Posterior vena cava (tissue), 2 donors: ENCODE data around the gene SCAMP1. TPM values are rescaled to one million over a fixed set of nuclear protein-coding genes. Genes with fewer than 3 reads are reported as not detected.

Experiments used
- DNase-seq: peaks from one replicate; pipeline ENCODE4 v3.0.0-alpha.2; 2020; ENCODE audit warnings: low spot score
- intact Hi-C, 2 donors: fragments of 100-400 bp; cut with DNase I; formaldehyde crosslinking; loops; one replicate each; pipeline versions ENCODE4 v1.14.1 to v1.14.2; 2022 to 2023
- total RNA-seq, 2 donors: library from RNA; stranded (reverse); fragmentation: NEBNext Ultra II Directional; extraction: Animal tissue kit (Norgen Biotek cat#: 25700); gene quantifications; one replicate each; pipeline ENCODE4 v1.2.1, GENCODE V29; 2021
- donor health status: DM: yes; HTN: yes; CAD: no.
- donor health status: DM: yes; HTN: yes; CAD: no.

The SCAMP1 gene
- total RNA-seq, 2 donors from 2014 or later: 32.4 to 46.1 TPM

- DNase-seq: no peak
- intact Hi-C loops: no loop called here
These were observed 162.3 kb downstream of the SCAMP1 start for GRCh38 chr5:78522476-78523260.

DNA sequence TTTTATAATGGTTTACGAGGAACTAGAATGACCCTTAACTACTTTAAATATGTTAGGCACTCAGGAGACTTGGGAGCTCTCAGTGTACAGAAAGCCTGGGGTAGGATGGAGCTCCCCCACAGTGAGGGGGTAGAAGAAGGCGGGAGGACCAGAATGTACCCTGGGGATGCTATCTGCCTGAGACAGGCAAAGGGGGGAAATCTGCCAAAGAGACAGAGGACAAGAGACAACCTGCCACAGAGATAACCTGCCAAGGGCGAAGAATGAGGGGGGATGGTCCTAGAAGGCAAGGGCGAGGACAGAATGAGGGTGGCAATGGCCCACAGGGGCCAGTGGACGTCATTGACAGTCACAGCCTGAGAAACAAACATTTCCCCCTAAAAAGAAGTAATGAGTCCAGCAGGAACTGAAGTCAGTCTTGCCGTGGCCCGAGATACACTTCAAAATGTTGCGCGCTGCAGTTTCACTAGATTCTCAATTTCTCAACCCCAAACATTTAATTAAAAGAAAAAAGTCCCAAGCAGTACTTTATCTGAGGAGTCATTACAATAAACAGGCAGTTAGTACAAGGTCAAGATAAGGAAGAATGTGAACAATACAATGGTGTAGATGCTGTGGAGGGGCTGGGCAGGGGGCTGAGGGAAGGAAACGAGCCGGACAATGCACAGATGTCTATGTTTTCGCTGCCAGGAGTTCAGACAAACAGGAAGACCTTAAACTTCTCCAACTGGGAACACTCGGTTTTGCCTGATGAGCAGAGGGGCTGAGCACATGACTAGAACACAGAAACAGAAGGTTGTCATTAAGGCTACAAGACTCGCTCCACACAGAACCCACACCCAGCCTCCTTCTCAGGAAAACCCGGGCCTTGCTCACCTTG lies 163.1 kb downstream of the SCAMP1 start:
- intact Hi-C loops: no loop called here

DNA sequence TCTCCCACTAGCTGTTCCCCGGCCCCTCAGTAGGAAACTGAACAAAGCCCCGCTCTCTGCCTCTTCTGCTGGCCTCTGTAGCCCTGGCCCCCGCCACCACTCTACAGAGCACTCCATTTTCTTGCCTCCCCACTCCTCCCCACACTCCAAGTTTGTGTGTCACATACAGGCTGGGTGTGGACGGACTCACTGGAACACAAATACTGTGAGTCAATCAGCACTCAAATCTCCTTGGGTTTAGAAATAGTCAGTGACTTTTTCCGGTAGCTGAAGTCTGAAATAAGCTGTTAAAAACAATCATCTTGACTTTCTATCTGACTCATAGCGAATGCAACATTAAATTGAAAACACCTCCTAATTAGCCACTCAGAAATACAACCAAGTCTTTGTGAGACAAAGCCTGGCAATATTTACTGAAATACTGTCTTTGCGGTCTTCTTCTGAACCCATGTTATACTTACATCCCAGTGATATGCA lies 165.7 kb downstream of the SCAMP1 start:
- intact Hi-C loops: no loop called here
- DNase-seq: no peak

More for the DNA sequence above, 163.1 kb downstream of the SCAMP1 start:
- no peak for DNase-seq

DNA sequence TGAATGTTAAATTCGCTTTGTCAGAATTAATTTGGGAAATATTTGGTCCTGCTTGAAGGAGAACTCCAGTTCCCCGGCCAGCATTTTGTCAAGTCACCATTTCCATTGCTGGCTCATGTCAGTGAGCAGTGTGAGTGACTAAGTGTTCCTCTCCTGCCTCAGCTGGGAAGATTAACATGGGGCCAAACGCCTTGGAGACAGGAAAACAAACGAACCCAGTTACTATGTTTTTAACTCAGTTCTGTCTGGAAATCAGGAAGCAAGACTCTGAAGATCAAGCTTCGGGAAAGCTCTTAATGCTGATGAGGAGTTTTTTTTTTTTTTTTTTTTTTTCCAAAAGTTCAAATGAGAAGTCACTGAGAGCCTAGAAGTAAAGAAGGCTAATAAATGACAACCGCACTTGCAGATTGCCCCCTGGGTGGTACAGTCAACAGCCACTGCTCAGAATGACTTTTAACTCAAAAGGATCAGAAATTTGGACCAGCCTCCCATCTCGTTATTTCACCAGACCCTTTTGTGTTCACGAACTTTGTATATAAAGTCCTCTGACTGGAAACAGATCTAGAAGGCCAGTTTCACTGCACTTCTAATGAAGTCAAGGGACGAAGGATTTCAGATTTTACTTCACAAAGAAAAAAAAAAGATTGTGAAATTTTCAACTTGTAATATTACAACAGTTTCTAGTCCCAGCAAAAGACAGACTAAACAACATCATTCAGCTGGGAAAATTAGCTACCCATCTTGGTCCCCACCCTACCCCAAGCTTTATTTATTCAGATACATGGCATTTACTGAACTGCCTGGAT lies 166.8 kb downstream of the SCAMP1 start:
- DNase-seq: peak; percentile 86
- intact Hi-C loops: no loop called here

- intact Hi-C loops: no loop called here
- DNase-seq: no peak
These were observed 167.5 kb downstream of the SCAMP1 start for GRCh38 chr5:78527925-78528324.

Other genes with a start within 250 kb of the SCAMP1 start
- gene AP3B1, start 65.9 kb upstream of the SCAMP1 start, total RNA-seq: 10 to 100 TPM; 37.0 to 44.4 TPM